H1 (cell line): ENCODE measurements around the gene EPG5.

Source experiments
- GTF2F1 ChIP-seq: IDR thresholded peaks from 2 replicates; pipeline ENCODE4 v1.6.1; 2012; ENCODE audit warnings: low read depth, low read length, improper control_type of control experiment, borderline replicate concordance
- NANOG ChIP-seq: IDR thresholded peaks from 2 replicates; pipeline ENCODE4 v1.6.1; 2011; ENCODE audit warnings: low read length, low read depth, mild to moderate bottlenecking, inconsistent platforms; ENCODE audit not compliant: insufficient read depth, poor library complexity, severe bottlenecking
- POLR2A ChIP-seq, 2 experiments: IDR thresholded peaks; 1 replicate in 1 of 2; 2 replicates in 1 of 2; pipeline ENCODE4 v1.6.1; 2011; ENCODE audit warnings: low read depth in 2 of 2, low read length in 2 of 2, mild to moderate bottlenecking in 2 of 2; ENCODE audit errors: control extremely low read depth in 1 of 2
- POLR2AphosphoS5 ChIP-seq: IDR thresholded peaks from 2 replicates; pipeline ENCODE4 v1.6.1; 2011; ENCODE audit warnings: low read depth, low read length
- TF ChIP-seq, protein P1 (sequence below), 3 experiments: IDR thresholded peaks; 1 replicate in 2 of 3; 2 replicates in 1 of 3; pipeline versions ENCODE4 v1.5.1 to v1.6.1; 2011; ENCODE audit warnings: low read length in 3 of 3, mild to moderate bottlenecking in 3 of 3, inconsistent platforms in 2 of 3, low read depth in 1 of 3, moderate library complexity in 1 of 3; ENCODE audit not compliant: insufficient read depth in 1 of 3; ENCODE audit errors: control extremely low read depth in 1 of 3
- TF ChIP-seq, protein P2 (sequence below): IDR thresholded peaks from 2 replicates; pipeline ENCODE4 v1.6.1; 2012; ENCODE audit warnings: inconsistent platforms
- TF ChIP-seq, protein P3 (sequence below): IDR thresholded peaks from 2 replicates; pipeline ENCODE4 v1.6.1; 2012; ENCODE audit warnings: inconsistent platforms

DNA sequence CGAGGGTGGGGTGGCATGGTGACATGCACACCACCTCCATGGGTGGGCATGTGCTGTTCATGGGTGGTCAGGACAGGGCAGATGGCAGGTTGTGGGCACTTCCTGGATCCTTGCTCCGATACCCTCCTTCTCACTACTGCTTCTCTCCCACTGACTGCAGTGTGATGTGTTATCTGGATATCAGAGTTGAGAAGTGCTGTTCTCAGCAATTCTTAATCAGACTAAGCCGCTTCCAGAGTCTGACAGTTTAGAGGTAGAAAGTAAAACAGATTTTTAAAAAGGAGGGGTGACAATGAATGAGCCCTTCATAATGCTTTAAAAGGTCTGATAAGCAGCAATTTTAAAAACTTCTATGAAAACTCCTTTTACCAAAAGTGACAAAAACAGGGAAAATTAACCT, 107.8 kb downstream of the EPG5 start:
- TF ChIP-seq, protein P1, sequence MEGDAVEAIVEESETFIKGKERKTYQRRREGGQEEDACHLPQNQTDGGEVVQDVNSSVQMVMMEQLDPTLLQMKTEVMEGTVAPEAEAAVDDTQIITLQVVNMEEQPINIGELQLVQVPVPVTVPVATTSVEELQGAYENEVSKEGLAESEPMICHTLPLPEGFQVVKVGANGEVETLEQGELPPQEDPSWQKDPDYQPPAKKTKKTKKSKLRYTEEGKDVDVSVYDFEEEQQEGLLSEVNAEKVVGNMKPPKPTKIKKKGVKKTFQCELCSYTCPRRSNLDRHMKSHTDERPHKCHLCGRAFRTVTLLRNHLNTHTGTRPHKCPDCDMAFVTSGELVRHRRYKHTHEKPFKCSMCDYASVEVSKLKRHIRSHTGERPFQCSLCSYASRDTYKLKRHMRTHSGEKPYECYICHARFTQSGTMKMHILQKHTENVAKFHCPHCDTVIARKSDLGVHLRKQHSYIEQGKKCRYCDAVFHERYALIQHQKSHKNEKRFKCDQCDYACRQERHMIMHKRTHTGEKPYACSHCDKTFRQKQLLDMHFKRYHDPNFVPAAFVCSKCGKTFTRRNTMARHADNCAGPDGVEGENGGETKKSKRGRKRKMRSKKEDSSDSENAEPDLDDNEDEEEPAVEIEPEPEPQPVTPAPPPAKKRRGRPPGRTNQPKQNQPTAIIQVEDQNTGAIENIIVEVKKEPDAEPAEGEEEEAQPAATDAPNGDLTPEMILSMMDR (IDR thresholded peaks at IDR 0.05; ENCODE audit: control extremely low read depth in 1 of 3, insufficient read depth in 1 of 3, low read depth in 1 of 3, low read length in 3 of 3) = no peak
- no peak for TF ChIP-seq POLR2AphosphoS5
- TF ChIP-seq, protein P2, sequence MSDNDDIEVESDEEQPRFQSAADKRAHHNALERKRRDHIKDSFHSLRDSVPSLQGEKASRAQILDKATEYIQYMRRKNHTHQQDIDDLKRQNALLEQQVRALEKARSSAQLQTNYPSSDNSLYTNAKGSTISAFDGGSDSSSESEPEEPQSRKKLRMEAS = no peak
- no peak for TF ChIP-seq POLR2A (IDR thresholded peaks at IDR 0.05; ENCODE audit: control extremely low read depth in 1 of 2, low read depth in 2 of 2, low read length in 2 of 2)
- no peak for TF ChIP-seq GTF2F1
- TF ChIP-seq, protein P3, sequence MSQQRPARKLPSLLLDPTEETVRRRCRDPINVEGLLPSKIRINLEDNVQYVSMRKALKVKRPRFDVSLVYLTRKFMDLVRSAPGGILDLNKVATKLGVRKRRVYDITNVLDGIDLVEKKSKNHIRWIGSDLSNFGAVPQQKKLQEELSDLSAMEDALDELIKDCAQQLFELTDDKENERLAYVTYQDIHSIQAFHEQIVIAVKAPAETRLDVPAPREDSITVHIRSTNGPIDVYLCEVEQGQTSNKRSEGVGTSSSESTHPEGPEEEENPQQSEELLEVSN = no peak
- TF ChIP-seq NANOG = no peak
